T-helper 1 cell (primary cell): ENCODE measurements around the gene DAND5.
A peak's percentile ranks its signal among the peaks of the same experiment; 100 is the strongest.
"Not testable (repeated sequence)": the region's sequence is repeated elsewhere in the genome, so short reads cannot be mapped to it uniquely, and the experiment has no call there.

Experiments
- DNase-seq, 5 donors: peaks; one replicate each; pipeline ENCODE4 v3.0.0-alpha.2; 2012 to 2020

The DAND5 gene

DNA sequence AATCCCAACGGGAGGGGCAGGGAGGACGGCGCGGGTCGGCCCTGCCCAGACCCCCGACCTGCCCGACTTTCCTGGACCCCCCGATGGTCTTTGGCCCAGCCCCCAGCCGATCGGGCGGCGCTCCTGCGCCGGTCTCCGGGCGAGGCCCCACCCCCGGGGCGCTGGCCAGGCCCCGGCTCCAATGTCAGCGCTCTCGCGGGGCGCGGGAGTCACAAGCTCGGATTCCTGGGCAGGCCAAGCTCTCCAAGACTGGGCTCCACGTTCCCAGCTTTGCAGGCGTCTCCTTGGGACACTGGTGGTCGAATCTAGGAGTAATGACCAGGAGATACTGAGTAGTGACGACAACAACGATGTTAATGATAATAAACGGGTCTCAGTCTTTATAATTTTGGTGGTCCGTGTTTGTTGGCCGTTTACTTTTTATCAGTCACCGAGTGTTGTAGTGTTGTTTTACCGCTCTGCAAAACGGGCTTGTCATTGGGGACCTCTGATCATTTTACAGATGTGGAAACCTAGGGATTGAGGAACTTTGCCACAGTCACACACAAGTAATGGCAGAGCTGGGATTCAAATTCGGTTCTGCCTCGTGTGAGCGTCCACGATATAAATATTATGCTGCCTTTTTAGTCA lies 23.2 kb upstream of the DAND5 start:
- DNase-seq = peak in 3 of 5 donors; percentile 25 to 49 (median 45)

DNA sequence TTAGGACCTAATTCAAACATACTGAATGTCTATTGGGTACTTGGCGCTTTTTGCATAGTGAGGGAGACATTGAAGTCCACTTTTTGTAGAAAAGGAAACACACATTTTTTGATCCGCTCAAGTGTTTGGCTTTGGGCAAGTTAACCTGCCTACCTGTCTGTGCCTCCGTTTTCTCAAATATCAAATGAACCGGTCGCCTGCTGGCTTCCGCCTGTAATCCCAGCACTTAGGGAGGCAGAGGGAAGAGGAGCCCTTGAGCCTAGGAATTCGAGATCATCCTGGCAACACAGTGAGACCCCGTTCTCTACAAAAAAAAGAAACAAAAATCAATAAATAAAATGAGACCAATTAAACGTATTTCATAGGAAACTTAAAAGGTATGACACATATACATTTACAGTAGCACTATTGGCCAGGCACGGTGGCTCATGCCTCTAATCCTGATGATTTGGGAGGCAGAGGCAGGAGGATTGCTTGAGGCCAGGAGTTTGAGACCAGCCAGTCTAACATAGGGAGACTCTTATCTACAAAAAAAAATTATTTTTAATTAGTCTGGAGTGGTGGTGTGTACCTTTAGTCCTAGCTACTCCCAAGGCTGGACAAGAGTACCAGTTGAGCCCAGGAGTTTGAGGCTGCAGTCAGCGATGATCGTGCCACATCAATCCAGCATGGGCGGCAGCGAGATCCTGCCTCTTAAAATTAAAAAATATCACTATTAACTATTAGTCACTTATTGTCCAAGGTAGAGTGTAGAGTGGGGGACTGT lies 22.5 kb upstream of the DAND5 start:
- no peak for DNase-seq

DNA sequence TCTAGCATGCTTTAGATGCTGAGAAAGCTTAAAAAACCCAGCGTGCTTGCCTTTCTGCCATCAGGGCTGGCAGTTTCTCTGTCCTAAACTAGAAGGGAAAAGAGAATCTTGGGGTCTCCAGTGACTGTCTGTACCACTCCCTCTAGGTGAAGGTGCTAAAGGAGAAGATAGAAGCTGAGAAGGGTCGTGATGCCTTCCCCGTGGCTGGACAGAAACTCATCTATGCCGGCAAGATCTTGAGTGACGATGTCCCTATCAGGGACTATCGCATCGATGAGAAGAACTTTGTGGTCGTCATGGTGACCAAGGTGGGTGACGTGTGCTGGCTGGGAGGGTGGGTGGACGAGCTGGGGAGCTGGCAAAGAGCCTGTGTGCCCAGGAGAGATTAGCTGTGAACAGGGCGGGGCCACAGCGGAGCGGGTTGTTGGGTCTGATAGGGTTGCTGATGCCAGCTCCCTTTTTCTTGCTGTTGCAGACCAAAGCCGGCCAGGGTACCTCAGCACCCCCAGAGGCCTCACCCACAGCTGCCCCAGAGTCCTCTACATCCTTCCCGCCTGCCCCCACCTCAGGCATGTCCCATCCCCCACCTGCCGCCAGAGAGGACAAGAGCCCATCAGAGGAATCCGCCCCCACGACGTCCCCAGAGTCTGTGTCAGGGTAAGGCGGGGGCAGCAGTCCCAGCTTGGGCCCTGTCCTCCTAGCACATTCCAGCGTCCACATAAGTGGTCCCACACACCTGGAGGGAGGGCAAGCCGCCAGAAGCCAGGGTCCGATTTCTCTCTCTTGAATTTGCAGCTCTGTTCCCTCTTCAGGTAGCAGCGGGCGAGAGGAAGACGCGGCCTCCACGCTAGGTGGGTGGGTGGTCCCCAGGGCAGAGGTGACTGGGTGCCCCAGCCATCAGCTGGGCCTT lies 21.4 kb upstream of the DAND5 start:
- no peak for DNase-seq

GRCh38 chr19:12948612-12949362 lies 20.6 kb upstream of the DAND5 start:
- DNase-seq = no peak

- no peak for DNase-seq
Observed at GRCh38 chr19:12949363-12950283, 19.8 kb upstream of the DAND5 start.

GRCh38 chr19:12952050-12952449 lies 17.3 kb upstream of the DAND5 start:
- not testable (repeated sequence) for DNase-seq

- no peak for DNase-seq
Observed at GRCh38 chr19:12952488-12953137, 16.8 kb upstream of the DAND5 start.

DNA sequence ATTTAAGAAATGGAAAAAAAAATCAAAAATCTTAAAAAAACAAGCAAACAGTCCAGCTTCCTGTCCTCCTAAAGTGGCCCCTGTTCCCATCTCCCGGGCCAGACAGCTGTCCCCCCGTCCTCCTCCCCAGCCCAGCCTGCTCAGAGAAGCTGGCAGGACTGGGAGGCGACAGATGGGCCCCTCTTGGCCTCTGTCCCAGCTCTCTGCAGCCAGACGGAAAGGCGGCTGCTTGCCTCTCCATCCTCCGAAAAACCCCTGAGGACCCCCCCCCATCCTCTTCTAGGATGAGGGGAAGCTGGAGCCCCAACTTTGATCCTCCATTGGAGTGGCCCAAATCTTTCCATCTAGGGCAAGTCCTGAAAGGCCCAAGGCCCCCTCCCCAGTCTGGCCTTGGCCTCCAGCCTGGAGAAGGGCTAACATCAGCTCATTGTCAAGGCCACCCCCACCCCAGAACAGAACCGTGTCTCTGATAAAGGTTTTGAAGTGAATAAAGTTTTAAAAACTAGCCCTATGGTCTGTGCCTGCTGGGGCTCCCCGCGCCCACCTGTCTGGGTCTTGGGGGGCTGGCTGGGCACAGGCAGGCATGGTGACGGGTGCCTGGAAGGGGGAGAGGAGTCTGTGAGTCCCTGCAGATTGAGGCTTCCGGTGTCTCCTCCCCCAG lies 16.1 kb upstream of the DAND5 start:
- DNase-seq = no peak

- DNase-seq = no peak
Observed at GRCh38 chr19:12953799-12954611, 15.4 kb upstream of the DAND5 start.

DNA sequence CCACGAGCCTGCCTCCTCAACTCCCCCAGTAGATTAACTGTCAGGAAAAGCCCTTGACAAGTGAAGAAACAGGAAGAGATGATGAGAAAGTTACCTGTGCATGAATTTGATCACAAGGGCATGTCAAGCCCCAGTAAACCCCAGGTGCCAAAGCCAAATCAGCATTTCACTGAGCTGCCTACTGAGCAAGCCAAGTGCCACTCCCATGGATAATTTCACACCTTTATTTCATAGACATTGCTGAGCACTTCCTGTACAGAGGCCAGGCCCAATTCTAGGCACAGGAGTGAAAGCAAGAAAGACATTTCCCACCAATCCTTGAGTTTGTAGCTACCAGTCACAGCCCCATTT lies 14.8 kb upstream of the DAND5 start:
- no peak for DNase-seq

DNA sequence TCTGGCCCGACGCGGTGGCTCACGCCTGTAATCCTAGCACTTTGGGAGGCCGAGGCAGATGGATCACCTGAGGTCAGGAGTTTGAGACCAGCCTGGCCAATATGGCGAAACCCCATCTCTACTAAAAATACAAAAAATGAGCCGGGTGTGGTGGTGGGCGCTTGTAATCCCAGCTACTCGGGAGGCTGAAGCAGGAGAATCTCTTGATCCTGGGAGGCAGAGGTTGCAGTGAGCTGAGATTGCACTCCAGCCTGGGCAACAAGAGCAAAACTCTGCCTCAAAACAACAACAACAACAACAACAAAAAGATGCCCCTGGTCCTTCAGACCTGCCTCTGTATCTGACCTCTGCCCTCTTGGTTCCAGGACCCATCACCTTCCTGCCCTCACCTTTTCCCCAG lies 13.8 kb upstream of the DAND5 start:
- DNase-seq = not testable (repeated sequence)

GRCh38 chr19:12955996-12956395 lies 13.4 kb upstream of the DAND5 start:
- no peak for DNase-seq

DNA sequence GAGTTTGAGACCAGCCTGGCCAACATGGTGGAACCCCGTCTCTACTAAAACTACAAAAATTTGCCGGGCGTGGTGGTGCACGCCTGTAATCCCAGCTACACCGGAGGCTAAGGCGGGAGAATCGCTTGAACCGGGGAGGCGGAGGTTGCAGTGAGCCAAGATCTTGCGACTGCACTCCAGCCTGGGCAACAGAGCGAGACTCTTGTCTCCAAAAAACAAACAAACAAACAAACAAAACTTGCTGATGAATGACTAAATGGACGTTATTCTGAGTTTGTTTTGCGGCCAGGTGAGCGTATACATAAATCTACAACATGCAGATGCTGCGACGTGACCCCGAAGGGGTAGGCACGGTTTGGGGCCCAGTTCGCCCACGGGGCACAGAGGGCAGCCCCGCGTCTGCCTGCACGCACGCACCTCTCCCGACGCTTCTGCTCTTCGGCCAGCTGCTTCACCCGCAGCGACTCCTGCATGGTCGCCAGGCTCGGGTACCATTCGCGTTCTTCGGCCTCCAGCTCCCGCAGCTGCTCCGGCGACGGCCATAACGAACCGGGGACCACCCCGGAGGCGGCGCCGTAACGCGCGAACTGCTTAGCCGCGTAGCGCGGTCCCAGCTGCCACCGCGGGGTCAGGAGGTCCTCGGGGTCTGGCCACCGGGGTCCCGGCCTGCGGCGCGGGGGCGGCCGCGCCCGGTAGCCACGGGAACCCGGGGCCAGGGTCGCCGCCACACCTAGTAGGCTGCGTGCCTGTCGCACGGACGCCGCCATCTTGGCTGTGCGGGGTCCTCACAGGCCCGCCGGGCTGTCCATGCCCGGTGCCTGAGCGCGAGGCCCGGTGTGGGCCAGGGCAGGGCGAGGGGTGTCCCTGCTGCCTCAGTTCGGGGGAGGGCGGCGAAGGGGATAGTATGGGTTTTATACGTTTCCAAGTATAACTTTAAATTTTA lies 12.7 kb upstream of the DAND5 start, which contains the start of gene GADD45GIP1:
GADD45GIP1 (minus strand) TSS at position 778 of the 943 bp plus-strand sequence; CDS start at position 767, 11 bp downstream.
- DNase-seq = peak; percentile 56 to 86 (median 66)

DNA sequence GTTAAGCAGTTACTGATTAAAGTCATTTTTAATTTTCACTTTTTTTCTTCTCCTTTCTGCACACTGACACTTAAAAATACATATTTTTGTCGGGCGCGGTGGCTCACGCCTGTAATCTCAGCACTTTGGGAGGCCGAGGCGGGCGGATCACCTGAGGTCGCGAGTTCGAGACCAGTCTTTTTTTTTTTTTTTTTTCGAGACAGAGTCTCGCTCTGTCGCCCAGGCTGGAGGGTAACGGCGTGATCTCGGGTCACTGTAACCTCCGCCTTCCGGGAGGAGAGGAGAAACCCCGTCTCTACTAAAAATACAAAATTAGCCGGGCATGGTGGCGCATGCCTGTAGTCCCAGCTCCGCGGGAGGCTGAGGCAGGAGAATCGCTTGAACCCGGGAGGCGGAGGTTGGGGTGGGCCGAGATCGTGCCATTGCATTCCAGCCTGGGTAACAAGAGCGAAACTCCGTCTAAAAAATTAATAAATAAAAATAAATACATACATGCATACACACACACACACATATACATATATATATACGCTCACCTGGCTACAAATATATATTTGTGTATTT lies 11.9 kb upstream of the DAND5 start:
- DNase-seq = not testable (repeated sequence)

GRCh38 chr19:12959481-12959880 lies 9.9 kb upstream of the DAND5 start:
- no peak for DNase-seq

DNA sequence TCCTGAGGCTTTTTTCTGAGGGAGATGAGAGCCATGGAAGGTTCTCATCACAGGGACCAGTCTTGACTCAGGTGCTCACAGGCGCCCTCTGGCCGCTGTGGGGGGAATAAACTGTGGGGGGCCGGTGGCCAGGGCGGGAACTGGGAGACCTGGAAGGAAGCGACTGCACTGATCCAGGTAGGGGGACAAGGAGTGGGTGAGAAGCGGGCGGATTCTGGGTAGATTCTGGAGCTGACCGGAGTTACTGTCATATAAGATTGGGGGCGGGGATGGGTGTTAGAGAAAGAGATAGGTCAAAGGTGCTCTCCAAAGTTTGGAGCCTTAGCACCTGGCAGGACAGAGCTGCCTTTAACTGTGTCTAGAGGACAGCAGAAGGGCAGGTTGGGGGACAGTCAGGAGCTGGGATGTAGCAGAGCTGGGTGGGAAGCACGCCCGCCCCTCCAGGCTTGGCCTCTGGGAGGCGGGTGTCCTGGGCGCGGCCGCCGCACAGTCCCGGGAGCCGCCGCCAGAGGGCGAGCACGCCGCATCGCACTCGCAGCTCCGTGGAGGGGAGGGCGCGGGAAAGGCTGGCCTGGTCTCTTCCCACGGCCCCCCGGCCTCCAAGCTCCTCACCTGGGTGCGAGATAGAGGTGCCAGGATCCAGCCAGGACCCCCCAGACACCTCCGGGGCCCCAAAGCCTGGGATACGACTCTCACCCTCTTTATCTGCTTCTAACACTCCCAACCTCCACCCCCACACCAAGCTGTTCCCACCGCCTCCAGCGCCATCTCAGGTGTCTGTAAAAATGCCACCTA lies 4.2 kb upstream of the DAND5 start:
- DNase-seq = peak; percentile 57 to 79 (median 69)

GRCh38 chr19:12965812-12966135 lies 3.6 kb upstream of the DAND5 start:
- DNase-seq = no peak
